ENCODE results near the gene HMGA1.
A peak's percentile ranks its signal among the peaks of the same experiment; 100 is the strongest.

Gene HMGA1

DNA sequence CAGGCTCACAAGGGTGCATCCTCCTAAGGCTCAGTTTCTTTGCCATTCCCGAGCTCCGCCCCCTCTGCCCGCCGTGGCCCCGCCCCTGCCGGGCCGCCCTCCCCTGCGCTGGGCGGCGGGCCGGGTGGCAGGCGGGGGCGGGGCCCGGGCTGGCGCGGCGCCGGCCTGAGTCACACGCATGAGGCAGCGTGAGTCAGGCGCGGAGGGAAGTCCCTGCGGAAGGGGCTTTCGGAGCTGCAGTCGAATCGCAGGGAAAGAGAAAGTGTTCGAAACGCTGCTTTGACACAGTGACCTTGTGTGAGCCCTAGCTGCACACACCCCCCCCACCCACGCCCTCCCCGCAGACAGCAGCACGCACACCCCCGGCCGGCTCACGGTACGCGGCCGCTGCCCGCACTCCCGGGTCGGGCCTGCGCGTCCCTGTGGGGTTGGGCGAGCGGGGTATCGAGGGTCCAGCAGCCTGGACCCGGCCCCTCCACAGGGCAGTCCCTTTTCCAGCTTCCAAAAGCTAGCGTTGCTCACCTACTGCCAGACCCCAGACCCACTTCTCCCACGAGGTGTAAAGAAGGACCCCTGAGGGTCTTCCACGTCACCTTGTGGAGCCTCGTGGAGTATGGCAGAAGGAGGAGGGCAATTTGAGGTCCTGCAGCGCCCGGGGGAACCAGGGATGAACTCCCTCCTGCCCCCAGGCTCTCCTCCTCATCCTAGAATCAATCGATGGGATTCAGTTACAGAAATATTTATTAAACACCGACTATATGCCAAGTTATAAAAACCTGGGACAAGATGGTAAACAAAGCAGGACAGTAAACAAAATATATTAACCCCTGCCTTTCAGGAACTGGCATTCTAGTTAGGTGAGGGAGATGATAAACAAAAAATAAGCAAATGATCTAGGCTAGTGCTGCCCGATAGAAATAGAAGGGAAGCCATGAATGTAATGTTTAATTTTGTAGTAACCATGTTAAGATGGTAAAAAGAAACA is 12.4 kb upstream of the HMGA1 start:
- peak; percentile 75 to 92 (median 77) for DNase-seq (ENCODE audit: low read depth in 2 of 3, low spot score in 2 of 3)

DNA sequence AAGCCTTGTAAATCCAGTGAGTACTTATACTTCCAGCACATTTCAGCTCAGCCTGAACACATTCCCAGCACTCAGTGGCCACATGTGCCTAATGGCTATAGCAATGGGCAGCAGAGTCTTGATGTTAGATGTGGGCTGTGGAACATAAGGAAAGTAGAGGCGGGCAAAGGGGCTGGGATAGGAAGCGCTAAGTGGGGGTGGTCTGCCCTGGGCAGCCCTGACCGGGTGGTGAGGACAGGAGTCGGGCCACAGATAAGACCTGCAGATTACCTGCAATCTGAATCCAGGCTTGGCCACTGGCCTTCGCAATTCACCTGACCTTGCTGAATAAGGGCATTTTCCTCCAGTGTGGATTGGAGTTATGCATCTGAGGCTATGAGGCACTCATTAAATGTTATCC is 11.1 kb upstream of the HMGA1 start:
- DNase-seq (ENCODE audit: low read depth in 2 of 3, low spot score in 2 of 3), result no peak

DNA sequence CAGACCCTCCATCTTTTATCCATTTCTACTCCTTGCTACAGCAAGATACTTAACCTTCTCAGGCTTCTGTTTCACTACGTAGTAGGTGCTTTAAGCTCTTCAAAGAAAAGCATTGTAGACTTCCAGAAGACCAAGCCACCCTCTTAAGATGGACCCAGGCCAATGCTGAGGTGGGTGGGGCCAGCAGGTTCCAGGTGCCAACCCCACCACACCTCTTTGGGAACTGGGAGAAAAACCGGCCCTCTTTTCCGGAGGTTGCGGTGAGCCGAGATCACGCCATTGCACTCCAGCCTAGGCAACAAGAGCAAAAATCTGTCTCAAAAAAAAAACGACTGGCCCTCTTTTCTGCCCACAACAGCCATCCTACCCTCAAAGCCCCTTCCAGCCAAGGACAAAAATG is 10.6 kb upstream of the HMGA1 start:
- no peak for DNase-seq (ENCODE audit: low read depth in 2 of 3, low spot score in 2 of 3)

DNA sequence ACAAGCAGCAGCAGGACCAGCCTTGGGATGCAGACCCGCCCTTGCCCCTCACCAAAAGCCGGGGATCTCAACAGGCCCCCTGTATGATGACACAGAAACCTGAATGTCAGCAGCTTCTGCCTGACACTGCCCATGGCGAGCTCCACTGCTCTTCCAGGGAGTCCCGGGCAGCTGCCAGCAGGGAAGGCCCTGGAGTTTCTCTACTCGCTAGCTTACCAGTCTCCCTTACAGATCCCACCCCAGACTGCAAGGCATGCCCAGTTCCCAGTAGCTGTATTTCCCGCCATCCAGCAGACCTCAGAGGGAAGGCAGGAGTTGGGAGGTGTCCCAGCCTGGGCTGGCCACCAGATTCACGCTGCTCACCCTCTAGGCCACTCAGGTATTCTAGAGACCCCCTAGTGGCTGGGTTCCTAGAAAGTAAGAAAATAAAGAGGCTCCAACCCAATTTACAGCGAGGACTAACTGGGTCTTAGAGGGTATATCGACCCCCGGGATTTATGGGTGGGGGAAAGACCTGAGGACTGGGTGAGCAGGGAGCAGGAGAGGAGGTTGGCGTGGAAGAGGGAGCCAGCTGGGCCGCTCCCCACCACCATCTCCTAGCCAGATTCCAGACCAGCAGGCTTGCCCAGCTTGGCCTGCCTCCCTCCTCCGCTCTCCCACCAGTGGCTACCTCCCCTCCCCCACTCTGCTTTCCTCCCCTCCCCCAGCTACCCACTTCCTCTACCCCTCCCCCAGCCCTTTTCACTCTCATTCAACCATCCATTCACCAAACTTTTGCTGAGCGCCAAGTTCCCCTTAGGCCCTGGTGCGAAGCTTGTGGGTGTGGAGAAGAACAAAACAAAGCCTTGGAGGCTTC is 9.7 kb upstream of the HMGA1 start:
- DNase-seq (ENCODE audit: low read depth in 2 of 3, low spot score in 2 of 3), result no peak

DNA sequence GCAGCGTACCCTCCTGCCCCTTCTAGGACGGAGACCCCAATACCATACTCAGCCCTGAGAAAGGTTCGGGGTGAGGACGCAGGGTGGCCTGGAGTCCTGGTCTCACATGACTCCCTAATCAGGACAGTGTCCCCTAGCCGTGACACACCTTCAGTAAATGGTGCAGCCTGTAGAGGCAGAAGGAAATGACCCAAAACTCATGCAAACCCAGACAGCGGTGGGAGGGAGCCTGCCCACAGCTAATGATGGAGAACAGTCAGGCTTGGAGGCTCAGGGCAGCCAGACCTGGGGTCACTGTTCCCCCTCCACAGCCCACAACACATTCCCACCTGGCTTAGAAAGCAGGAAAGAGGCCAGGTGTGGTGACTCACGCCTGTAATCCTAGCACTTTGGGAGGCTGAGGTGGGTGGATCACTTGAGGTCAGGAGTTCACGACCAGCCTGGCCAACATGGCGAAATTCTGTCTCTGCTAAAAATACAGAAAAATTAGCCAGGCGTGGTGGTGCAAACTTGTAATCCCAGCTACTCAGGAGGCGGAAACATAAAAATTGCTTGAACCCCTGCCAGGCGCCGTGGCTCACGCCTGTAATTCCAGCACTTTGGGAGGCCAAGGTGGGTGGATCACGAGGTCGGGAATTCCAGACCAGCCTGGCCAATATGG is 8.8 kb upstream of the HMGA1 start:
- DNase-seq (ENCODE audit: low read depth in 2 of 3, low spot score in 2 of 3), result no peak

DNA sequence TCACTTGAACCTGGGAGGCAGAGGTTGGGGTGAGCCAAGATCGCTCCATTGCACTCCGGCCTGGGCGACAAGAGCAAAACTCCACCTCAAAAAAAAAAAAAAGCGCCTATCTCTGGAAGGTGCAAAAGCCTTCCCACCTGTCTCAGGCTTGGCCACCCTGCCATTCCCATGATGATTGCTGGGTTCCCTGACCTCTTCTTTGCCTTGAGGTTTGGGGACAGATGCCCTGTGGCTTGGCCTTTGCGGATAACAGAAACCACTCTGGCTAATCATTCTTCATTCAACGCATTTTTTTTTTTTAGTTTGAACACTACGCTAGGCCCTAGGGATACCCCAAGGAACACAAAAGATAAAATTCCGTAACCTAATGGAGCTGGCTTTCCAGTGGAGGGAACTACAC is 6.8 kb upstream of the HMGA1 start:
- no peak for DNase-seq (ENCODE audit: low read depth in 2 of 3, low spot score in 2 of 3)

DNA sequence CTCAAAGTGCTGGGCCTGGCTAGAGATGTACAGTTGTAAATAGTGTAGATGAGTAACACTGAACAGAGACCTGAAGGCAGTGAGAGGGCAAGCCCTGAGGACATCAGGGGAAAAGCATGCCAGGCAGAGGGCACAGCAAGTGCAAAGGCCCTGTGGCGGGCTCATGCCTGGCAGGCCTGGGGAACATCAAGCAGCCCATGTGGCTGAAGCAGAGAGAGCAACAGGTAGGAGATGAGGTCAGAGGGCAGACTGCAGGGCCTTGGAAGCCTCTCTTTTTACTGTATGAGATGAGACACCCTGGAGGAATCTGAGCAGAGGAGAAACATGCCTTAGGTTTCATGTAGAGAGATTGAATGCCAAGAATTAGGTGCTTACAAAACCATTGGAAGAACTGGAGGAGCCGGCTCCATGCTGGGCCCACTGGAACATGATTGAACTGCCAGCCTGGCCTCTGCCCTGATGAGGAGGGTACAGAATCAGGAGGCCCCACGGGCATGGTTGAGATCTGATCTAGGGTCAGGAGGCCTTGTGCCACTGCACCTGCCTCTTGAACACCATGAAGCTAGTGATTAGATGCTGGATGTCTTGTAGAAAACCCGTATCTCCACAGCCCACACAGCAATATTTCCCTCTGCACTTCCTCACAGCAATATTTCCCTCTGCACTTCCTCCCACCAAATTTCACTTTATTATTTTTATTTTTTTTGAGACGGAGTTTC is 5.9 kb upstream of the HMGA1 start:
- DNase-seq (ENCODE audit: low read depth in 2 of 3, low spot score in 2 of 3), result no peak

DNA sequence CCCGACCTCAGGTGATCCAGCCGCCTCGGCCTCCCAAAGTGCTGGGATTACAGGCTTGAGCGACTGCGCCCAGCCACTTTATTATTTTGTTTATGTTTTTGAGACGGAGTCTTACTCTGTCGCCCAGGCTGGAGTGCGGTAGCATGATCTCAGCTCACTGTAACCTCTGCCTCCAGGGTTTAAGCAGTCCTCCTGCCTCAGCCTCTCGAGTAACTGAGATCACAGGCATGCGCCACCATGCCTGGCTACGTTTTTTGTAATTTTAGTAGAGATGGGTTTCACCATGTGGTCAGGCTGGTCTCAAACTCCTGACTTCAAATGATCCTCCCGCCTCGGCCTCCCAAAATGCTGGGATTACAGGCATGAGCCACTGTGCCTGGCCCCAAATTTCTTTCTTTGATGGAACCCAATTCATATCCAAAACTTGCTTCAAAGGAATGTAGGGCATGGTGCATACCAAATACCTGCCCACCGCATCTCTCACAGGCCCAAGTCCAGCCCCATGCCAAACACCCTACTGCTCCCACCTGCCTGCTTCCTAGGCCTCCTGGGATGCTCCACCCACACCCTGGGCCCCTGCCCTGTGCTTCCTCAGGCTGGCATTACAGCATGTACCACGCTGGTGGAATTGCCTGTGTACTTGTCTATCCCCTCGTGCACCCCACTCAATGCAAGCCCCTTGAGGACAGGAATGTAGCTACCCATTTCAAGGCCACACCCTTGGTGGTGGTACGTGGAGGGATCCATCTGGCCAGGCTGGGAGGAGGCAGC is 4.9 kb upstream of the HMGA1 start:
- DNase-seq (ENCODE audit: low read depth in 2 of 3, low spot score in 2 of 3), result no peak

DNA sequence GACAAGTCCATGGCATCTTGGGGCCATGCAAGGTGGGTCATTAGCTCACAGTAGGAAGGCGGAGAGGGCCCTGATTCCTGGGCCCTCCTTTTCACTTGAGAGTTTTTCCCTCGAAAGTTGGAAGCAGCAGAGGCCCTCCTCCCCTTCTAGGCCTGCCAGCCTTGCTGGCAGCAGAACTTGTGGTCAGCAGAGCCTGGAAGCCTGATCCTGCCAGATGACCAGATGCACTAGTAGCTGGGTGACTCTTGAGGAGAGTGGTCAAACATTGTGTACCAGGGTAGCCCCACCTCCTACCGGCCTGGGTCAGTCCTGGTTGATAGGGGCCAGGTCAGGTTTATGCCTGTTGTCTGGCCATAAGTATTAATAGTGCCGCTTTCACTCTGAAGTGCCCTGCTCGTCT is 3.8 kb upstream of the HMGA1 start:
- DNase-seq (ENCODE audit: low read depth in 2 of 3, low spot score in 2 of 3), result no peak

DNA sequence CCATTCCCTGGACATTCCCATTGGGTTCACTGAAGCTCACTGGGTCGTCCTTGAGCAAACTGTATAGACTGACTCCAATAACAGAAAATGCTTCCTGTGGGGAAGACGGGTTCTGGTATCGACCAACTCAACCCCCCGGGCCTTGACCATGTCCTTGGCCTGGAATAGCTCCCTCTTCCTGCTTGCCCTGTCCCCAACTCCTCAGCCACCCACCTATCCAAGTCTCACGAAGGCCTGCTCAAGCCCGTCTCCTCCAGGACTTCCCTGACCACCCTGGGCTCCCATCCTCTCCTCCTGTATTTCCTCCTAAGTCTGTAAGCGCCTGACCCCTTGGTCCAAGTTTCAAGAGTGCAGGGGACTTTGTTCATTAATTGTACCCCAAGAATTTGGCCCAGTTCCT is 2.8 kb upstream of the HMGA1 start:
- no peak for DNase-seq (ENCODE audit: low read depth in 2 of 3, low spot score in 2 of 3)

DNA sequence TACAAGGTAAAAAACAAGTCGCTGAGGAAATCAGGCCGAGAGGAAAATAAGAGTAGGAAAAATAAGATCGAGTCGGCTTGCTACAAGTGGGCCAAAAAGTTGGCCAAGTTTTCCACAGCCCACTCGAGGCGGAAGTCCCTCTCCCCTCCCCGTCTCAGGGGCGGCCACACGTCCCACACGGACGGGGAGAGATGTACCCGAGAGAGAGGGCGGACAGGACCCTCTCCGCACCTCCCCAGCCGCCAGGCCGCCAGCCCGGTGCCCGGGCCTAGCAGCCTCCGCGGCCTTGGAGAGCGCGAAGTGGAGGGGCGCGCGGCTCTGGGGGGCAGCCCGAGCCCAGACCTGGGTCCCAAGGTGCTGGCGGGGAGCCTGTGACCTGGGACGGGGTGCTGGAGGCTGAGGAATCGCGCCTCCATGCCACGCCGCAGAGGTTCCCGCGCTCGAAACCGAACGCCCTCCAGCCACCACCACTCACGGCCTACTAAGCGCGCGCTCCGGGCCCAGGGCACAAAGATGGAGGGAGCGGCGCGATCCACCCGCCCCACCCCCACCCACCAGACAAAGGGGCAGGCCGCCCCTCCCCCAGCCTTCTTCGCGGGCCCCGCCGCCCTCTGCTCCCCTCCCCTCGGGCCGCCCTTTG is 1.9 kb upstream of the HMGA1 start:
- no peak for DNase-seq (ENCODE audit: low read depth in 2 of 3, low spot score in 2 of 3)

DNA sequence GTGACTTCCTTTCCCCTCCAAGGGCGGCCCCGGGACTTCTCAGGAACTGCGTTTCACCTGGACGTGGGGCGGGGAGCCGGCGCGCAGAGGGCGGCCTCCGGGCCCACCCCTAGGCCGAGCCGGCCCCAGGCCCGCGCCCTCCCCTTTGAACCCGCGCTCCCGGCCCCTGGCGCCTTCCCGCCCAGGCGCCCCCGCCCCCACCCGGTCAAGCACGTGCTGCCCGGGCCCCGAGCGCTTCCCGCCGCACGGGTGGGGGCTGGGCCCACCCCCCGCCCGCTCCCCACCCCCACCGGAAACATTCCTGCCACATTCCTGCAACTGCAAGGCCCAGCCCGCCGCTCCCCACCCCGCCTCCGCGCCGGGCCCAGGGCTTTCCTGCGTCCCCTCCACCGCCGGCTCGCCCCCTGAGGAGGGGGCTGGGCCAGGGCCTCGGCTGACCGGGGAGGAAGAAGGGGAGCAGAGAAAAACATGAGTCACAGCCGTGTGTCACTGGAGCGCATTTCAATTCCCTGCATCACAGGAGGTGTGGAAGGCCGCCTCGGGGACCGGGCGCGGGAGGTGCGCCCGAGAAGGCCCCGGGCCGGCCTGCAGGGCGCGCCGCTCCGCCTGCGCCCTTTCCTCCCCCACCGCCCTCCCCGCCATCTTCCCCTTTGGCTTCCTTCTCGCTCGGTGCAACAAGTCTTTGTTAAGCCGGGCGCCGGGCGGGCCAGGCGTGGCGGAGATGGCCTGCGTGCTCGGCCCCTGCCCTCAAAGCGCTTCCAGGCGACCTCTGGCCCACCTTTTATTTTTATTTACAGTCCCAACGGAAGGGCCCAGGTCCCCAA is 1.2 kb upstream of the HMGA1 start:
- no peak for DNase-seq (ENCODE audit: low read depth in 2 of 3, low spot score in 2 of 3)

DNA sequence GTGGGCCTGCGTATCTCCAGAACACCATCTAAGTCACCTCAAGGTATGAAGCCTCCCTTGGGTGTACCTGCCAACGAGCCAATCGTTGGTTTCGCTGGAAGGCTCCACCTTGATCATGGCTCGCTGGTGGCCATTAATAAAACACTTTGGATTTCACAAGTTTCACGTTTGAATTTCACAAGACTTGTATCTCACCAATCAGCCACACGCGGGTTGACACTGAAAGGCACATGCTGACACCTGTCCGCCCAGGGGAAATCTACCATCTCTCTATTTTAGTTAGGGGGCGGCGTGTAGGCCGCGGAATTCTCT is 586 bp upstream of the HMGA1 start:
- DNase-seq (ENCODE audit: low read depth in 2 of 3, low spot score in 2 of 3), result no peak

DNA sequence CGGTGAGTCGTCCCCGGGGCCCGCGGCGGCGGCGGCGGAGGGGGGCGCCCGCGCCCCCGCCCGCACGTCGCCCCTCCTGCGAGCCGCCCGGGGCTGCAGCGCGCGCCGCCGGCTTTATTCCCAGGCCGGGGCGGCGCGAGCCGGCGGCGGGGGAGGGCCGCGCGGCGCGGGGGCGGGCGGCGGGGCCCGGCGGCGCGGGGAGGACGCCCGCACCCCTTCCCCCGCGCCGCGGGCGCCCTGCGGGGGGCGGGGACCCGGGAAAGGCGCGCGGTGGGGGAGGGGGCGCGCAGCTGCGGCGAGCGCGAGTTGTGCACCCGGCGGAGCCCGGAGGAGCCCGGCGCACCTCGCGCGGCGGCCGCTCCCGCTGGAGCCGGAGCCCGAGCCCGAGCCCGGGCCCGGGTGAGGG is 646 bp downstream of the HMGA1 start:
- DNase-seq (ENCODE audit: low read depth in 2 of 3, low spot score in 2 of 3), result no peak

DNA sequence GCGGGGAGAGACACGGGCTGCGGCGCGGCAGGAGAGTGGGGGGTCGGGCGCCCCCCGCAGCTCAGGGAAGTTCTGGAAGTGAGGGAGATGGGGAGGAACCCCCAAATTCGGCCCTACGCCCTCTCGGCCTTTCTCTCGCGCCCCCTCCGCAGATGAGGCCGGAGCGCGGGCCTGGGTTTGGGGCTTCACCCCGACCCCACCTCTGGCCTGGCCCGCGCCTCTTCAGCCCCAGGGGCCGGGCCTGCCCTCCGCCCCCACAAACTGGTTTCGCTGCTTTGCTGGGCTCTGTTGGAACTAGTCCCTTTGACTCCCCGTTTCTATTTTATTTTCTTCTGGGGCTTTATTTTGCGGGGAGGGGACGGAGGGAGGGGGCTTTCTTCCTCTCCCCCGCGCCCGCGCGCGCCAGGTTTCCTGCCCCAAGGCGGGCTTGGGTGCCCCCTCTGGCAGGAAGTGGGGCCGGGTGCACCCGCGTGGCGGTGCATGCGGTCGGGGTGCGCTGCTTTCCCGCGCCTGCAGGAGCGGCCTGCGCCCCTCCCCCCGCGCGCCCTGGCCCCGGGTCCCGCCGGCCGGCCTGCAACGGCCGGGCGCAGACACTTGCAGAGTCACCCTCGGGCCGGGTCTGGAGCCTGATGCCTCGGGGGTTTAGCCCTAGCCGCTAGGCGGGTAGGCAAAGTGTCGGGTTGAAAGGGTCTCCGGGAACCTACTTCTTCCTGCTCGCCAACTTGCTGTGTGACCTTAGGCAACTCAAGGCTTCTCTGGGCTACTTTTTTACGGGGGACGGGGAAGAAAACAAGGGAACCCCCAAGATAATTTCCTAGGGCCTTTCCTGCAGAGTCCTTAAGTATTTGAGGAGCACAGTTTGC is 1.3 kb downstream of the HMGA1 start:
- DNase-seq (ENCODE audit: low read depth in 2 of 3, low spot score in 2 of 3), result peak in 2 of 3 experiments; percentile 63 to 72

DNA sequence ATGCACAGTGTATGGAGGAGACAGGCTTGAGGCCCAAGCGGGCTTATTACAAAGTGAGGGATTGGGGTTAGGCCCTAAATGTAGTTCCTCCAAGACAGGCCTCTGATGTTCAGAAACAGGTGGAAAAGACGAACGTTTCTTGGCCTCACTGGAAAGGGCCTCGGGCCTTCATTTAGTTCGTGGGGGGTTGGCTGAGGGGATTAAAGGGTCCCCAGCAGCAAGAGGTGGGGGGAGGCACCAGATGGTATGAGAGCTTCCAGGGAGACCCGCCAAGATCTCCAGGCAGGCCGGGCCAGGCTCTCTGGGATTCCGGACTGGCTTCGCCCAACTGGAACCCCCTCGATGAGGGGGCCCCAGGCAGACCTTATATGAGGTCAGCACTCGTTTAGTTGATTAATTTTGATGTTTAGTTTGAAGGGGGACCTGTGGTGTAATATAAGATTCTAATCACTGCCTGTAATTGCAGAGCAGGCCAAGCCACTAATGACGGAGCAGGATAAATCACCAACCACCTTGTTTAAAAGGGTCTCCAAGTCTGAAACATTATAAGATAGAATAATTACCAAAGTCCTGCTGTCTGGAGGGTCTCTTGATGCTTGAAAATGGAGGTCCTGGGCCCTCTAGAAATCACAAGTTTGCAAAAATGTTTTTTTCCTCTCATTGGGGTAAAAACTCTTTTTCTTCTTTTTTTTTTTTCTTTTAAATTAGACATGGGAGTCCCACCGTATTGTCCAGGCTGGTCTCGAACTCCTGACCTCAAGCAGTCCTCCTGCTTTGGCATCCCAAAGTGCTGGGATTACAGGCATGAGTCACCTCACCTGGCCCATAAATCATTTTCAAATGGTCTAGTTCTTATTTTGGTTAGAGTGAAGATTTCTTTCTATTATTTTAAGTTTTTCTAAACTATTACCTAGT is 2.2 kb downstream of the HMGA1 start:
- DNase-seq (ENCODE audit: low read depth in 2 of 3, low spot score in 2 of 3), result no peak

DNA sequence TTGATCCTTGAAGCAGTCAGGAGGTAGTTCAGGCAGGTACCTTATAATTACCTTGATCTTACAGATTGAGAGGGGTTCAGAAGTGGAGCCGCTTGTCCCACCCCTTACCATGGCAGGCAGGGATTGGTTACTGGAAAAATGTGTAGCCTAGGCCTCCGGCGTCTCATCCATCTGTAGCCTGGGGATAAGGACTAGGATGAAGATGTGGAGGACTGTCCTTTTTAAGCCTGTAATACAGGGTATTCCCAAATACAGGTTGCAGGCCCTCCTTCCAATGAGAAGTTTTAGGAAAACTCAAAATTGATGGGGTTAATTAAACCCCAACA is 2.8 kb downstream of the HMGA1 start:
- DNase-seq (ENCODE audit: low read depth in 2 of 3, low spot score in 2 of 3), result no peak

Data from activated CD8-positive, alpha-beta memory T cell treated with anti-CD3 and anti-CD28 coated beads for 48 hours (primary cell).